NCI-H82 treated with DMSO at 0.1 percent for 48 hours (cell line): ENCODE data around the gene GMPPA.

Experiments
- DNase-seq: peaks from one replicate; lab custom pipeline; 2025; ENCODE audit not compliant: unreplicated experiment; lab: John Stamatoyannopoulos, UW

Gene GMPPA

GRCh38 chr2:219553463-219553963, 54.8 kb downstream of the GMPPA start:
- DNase-seq: no peak

GRCh38 chr2:219554350-219554749, 55.7 kb downstream of the GMPPA start:
- no peak for DNase-seq

- no peak for DNase-seq
Measured at GRCh38 chr2:219555956-219556355, 57.3 kb downstream of the GMPPA start.

- DNase-seq: no peak
Measured at GRCh38 chr2:219556413-219556812, 57.7 kb downstream of the GMPPA start.
